HG03565 (cell line): ENCODE data around the gene VPS9D1.
"Not testable (repeated sequence)": the region's sequence is repeated elsewhere in the genome, so short reads cannot be mapped to it uniquely, and the experiment has no call there.

Source experiments
- ATAC-seq: cut with Tn5 transposase; IDR thresholded peaks from one replicate; pipeline ENCODE4 v1.9.1; 2021; ENCODE audit warnings: mild to moderate bottlenecking, moderate library complexity; ENCODE audit not compliant: unreplicated experiment

The VPS9D1 gene

DNA sequence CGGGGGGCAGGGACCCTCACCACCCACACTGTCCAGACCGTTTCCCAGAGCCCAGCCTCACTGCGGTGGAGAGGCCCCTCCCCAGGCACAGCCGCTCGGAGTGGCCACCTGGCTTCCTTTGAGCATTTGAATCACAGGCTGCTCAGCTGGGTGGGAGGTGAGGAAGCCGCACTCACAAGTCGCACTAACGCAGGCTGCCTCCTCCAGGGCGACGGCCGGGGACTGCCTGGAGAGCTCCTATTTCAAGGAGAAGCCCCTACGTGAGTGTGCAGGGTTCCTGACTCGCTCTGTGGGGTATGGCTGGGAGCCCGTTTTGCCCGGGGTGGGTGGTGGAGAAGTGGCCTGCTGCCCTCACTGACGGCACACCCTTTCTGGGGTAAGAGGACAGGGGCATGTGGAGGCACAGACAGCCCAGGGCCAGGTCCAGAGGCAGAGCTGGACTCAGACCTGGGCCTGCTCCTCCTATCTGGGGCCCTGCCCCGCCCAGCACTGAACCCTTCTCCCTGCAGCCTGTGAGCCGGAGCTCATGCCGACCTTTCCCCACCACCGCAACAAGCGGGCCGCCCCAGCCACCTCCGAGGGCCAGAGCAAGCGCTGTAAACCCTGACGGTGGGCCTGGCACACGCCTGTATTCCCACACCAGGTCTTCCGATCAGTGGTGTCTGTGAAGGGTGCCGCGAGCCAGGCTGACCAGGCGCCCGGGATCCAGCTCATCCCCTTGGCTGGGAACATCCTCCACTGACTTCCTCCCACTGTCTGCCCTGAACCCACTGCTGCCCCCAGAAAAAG is 25.4 kb downstream of the VPS9D1 start:
- no peak for ATAC-seq

DNA sequence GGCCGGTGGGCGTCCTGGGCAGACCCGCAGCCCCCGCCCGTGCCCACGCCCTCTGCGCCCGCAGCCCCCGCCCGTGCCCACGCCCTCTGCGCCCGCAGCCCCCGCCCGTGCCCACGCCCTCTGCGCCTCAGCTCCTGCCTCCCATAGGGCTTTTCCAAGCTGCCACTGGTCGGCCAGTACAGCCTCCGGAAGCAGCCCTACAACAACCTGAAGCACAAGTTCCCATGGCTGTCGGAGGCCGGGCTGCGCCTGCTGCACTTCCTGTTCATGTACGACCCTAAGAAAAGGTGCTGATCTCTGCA is 26.0 kb downstream of the VPS9D1 start:
- ATAC-seq, result not testable (repeated sequence)

DNA sequence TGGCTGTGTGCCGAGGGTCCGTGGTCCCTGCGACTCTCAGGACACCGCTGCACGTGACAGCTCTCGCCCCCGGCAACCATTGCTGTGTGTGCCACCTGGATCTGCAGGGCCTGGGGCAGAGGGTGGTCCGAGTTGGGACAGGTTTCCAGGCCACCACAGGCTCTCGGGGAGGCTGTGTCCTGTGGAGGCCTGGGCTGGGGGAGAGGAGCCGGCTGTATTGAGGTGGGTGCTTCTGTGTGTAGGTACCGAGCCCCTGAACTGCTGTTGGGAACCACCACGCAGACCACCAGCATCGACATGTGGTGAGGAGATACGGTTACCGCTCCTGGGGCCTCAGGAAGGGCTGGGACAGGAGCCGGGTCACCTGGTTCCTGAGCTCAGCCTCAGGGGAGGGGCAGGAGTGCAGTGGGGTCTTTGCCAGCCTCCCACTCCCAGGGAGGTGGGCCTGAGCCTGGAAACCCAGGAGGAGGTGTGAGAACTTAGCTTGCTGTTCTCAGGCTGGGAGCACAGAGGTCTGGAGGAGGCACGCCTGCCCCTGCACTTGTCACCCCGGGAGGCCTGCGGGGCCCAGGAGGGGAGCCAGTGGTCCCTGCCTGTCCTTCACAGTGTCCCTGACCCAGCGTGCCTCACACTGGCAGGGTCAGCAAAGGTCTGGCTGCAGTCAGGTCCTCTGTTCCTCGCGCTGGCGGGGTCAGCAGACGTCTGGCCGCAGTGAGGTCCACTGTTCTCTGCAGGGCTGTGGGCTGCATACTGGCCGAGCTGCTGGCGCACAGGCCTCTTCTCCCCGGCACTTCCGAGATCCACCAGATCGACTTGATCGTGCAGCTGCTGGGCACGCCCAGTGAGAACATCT is 26.5 kb downstream of the VPS9D1 start:
- ATAC-seq, result no peak

DNA sequence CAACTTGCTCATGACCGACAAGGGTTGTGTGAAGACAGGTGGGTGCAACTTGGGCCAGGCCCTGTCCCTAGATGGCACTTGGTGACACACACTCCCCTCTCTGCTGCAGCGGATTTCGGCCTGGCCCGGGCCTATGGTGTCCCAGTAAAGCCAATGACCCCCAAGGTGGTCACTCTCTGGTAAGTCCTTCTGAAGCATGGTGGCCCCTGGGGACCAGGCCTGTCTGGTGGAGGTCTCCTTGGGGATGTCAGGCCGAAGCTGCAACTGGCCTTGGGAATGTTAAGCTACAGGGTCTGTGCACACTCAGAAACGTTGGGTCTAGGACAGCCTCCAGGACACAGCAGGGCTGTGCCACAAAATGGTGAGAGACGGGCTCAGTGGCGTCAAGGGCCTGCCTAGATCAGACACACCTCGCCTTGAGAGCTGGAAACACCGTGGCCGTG is 27.4 kb downstream of the VPS9D1 start:
- no peak for ATAC-seq

DNA sequence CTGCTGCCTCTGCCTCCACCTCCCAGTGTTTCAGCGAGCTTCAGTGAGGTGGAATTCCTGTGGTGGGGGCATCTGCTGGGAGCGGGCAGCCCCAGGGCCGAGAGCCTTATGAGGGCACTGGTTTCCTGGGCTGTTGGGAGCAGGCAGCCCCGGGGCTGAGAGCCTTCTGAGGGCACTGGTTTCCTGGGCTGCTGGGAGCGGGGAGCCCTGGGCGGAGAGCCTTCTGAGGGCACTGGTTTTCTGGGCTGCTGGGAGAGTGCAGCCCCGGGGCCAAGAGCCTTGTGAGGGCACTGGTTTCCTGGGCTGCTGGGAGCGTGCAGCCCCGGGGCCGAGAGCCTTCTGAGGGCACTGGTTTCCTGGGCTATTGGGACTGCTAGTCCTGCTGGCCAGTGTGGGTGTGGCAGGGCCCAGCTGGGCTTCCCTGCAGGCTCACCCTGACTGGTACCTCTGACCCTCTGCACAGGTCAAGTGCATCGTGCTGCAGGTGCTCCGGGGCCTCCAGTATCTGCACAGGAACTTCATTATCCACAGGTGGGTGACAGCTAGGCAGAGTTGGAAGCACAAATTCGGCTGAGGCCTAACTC is 28.6 kb downstream of the VPS9D1 start:
- no peak for ATAC-seq

DNA sequence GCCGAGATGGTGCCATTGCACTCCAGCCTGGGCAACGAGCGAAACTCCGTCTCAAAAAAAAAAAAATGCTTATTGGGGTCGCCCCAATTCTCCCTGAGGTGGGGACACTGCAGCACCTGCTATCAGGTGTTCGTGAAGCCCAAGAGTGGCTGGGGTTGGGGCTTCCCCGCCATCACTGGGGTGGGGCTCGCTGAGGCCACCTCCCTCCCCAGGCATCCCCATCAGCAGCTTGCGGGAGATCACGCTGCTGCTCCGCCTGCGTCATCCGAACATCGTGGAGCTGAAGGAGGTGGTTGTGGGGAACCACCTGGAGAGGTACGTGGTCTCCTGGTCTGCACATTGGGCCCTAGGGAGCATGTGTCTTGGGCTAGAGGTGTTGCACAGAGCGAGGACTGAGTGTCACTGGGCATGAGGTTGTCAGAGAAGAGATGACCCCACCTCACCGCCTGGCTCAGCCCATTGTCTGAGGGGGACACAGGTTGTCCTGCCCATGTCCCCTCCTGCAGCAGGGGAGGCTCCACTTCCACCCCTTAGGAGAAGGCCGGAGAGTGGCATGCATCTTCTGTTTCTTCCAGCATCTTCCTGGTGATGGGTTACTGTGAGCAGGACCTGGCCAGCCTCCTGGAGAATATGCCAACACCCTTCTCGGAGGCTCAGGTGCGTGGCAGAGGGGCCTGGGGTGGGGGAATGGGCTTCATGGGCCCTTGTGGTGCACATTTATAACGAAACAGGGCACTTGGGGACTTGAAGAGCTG is 29.3 kb downstream of the VPS9D1 start:
- no peak for ATAC-seq

DNA sequence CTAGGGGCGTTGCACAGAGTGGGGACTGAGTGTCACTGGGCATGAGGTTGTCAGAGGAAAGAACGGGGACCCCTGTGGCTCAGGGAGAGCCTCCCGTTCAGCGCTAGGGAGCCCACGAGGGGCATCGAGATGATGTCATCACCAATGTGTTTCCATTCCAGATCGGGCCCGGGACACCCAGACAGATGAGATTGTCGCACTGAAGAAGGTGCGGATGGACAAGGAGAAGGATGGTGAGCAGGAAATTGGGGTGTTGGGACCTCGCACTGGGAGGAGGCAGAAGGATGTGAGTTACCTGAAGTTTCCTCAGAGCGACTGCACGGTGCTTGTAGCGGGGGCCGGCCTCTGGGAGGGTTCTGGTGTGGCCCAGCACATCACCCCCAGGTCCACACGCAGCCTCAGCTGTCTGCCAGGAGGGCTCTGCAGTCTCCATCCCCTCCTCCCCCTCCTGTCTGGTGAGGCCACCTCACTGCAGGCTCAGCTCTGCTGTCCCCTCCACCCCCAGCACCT is 30.3 kb downstream of the VPS9D1 start:
- no peak for ATAC-seq

DNA sequence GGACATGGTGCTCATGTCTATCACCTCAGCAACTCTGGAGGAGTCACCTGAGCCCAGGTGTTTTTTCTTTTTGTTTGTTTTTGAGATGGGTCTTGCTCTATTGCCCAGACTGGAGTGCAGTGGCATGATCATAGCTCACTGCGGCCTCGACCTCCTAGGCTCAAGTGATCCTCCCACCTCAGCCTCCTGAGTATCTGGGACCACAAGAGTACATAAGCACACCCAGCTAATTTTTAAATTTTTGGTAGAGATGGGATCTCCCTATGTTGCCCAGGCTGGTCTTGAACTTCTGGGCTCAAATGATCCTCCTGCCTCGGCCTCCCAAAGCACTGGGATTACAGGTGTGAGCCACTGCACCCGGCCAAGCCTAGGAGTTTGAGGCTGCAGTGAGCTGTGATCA is 31.1 kb downstream of the VPS9D1 start:
- not testable (repeated sequence) for ATAC-seq

DNA sequence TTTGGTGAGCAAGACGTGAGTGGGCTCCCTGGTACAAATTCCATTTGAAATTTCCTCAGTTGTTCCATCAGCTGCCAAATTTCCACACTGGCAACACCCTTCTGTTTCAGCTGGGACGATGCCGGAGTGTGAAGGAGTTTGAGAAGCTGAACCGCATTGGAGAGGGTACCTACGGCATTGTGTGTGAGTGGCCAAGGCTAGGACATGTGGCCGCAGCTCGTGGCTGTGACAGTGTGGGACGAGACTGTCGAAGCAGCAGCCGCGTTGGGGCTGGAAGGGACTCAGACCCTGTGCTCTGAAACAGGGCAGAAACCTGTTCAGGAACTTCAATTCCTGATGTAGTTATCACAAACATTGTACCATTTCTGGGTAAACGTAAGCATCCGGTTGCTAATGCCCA is 31.6 kb downstream of the VPS9D1 start:
- ATAC-seq, result no peak

DNA sequence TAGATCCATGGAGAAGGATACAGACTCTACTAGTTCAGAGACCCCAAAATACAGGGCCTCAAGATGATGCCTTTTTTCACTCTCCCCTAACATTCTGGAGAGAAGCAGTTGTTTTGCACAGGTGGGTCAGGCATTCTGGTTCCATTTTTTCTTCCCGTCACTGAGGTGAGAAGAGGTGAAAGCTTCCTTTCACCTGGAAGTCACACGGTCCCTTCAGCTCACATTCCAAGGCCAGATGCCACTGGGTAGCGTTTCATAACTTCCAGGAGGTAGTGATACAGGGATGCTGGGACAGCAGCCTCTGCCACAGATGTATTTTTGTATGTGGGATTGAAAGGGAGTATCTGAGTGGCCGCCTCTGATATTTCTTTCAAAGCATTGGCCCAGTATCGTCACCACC is 32.3 kb downstream of the VPS9D1 start:
- no peak for ATAC-seq

DNA sequence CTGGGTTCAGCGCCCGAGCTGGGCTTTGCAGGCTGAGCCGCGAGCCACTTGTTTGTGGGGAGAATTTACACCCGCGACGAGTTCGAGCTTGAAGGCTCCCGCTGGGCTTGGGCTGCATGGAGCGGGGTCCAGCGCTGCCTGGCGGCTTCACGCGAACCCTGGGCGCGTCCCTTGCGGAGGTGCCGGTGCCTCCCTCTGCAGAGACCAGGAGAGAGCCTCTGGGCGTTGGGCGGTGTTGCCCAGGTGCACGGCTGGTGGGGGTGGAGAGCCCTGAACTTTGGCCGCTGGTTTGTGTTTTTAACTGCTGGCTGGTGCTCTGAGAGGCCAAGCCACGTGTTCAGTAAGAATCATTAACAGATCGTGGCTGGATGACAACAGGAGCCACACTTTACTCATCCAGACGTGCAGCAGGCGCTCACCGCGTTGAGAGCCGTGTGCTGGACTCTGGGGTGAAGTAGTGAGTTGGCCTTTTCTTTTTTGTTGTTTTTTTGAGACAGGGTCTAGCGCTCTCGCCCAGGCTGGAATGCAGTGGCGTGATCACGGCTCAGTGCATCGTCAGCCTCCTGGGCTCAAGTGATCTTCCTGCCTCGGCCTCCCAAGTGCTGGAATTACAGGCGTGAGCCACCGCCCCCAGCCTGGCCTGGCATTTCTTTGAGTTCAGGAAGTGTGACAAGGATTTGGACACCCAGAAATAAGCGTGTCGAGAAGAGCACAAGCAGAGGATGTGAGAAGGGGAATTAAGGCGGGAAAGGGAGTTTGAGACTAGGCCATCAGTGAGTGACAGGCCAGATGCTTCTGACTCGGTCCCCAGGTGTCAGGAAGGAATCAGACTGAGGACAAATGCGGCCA is 33.4 kb downstream of the VPS9D1 start:
- peak; percentile 4 for ATAC-seq

DNA sequence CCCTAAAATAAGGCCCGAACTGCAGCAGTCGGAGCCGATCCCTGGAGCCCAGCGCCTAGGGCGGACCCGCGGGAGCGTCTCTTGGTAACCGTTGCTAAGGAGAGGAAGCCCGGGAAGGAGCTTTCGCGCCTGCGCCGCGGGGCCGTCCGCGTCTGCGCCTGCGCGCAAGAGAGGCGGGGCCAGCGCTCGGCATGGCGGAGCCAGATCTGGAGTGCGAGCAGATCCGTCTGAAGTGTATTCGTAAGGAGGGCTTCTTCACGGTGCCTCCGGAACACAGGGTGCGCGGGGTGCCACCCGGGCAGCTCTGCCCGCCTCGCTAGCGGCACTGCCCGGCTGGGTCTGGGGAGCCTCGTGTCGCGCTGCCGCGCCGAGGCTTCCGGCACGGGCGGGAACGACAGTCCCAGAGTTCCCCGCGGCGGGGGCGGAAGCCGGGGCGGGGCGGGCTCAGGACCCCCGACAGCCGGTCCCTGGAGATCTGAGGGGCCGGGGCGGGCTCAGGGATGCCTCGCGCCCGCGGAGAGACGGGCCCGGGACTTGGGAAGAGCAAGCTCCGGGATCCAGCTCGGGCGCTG is 34.1 kb downstream of the VPS9D1 start, which contains the start of gene CDK10:
TSS of gene CDK10 (plus strand) at position 170 of the 572 bp plus-strand sequence. CDS start at position 192, 22 bp downstream.
- peak; percentile 76 for ATAC-seq

DNA sequence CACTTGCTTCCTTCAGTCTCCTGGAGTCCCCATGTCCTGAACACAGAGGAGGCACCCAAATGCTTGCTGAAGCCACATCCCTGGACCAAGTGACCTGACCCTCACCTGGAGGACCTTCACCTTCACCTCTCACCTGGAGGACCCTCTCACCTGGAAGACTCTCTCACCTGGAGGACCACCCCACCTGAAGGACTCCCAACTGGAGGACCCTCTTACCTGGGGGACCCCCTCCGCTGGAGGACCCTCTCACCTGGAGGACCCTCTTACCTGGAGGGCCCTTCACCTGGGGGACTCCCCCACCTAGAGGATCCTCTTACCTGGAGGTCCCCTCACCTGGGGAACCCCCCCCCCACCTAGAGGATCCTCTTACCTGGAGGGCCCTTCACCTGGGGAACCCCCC is 34.8 kb downstream of the VPS9D1 start:
- no peak for ATAC-seq

DNA sequence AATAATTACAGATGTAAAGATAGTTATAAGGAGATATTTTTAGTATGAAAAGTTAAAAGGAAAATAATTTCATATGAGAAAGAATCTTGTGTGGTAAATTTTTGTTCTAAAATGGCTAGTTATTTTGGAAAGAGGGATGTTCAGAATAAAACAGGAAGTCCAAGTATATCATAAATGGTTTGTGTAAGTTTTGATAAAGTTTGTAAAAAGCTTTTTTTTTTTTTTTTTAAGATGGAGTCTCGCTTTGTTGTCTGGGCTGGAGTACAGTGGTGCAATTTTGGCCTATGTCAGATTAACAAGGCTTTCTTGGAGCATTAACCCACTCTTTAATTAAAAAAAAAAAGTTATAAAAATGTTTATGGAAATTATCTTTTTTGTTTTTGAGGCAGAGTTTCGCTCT is 42.4 kb downstream of the VPS9D1 start:
- ATAC-seq, result no peak

DNA sequence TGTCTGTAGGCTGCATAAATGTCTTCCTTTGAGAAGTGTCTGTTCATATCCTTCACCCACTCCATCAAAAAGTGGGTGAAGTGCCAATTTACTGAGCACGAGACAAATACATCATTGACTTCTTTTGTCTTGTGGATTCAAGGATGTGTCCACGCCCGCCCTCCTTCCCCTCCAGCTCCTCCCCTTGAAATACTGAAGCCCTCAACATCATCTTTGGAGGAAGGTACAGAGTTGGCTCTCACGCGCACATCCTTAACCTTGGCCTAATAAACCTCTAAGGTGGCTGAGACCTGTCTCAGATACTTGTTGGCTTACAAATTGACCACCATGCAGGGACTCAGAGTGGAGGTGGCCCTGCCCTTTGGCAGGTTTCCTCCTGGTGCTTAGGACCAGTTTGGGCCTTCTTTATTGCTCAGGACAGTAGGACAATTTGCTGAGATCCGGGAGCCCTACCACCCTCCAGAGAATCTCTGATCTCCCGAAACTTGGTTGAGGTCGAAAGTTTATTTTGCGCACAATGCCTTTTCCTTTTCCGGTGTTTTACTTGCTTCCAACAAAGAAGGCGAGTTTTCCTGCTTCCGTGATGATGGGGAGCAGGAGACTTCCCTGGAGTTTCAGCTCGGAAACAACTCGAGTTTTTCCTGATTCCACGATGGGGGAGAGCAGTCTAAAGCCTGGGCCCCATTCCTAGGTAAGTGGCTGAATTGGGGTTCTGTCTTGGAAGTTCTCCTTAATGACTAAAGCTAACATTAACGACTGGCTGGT is 48.3 kb downstream of the VPS9D1 start:
- no peak for ATAC-seq

DNA sequence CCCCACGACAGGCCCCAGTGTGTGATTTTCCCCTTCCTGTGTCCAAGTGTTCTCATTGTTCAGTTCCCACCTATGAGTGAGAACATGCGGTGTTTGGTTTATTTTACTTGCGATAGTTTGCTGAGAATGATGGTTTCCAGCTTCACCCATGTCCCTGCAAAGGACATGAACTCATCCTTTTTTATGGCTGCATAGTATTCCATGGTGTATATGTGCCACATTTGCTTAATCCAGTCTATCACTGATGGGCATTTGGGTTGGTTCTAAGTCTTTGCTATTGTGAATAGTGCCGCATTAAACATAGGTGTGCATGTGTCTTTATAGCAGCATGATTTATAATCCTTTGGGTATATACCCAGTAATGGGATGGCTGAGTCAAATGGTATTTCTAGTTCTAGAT is 49.1 kb downstream of the VPS9D1 start:
- ATAC-seq, result not testable (repeated sequence)

DNA sequence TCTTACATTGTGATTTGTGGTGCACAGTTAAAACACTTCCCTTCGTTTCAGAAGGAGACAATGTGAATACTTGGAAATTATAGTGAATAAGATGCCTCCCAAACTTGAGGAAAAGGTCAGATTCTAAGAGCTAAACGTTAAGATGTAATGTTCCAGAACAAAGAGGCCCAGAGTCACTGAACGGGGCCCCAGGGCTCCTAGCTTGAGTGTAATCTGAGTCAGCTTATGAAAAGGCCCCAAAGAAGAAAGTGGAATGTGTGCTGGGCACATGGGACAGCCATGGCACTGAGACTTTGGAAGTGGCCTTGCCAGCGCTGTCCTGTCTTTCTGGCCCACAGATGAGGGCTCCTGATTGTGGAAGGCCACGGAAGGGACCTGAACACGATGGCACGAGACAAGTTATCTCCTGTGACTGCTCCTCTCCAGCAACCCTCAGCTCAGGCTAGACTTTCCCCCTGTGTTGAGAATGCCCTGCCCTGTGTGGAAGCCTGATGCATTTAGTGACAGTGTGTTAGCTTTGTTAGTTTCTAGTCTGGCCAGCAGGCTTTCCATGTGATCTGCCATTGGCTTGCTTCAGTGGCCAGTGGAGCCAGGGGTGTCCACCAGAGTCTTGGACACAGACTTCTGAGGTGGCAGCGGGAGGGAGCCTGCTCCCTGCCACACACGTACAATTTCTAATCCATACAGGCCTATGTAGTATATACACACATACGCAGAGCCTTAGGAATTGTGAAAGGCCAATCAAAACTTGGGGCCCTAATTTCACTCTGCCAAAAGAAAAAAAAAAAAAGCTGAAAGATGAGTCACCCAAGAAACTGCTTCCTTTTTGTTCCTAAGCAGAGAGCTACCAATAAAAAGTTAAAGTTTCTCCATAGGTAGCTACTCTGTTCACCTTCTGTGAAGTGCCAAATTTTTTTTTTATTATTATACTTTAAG is 49.9 kb downstream of the VPS9D1 start:
- ATAC-seq, result no peak

DNA sequence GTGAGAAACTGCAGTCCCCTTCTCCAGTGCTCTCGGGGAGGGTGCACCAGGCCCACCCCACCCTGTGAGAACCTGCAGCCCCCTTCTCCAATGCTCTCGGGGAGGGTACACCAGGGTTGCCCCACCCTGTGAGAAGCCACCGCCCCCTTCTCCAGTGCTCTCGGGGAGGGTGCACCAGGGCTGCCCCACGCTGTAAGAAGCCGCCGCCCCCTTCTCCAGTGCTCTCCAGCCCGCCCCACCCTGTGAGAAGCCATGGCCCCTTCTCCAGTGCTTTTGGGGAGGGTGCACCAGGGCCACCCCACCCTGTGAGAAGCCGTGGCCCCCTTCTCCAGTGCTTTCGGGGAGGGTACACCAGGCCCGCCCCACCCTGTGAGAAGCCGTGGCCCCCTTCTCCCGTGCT is 50.9 kb downstream of the VPS9D1 start:
- ATAC-seq, result no peak
